Omental fat pad (tissue), 4 donors: ENCODE data around the gene PLA2G4D. TPM values are rescaled to one million over a fixed set of nuclear protein-coding genes. Genes with fewer than 3 reads are reported as not detected.

ENCODE experiments used
- ATAC-seq: fragments of 150-250 bp; one replicate; pipeline ENCODE4 v1.9.1; 2016; ENCODE audit warnings: mild to moderate bottlenecking, moderate library complexity; ENCODE audit not compliant: low FRiP score
- DNase-seq: peaks from one replicate; pipeline ENCODE4 v3.0.0-alpha.2; 2019; ENCODE audit warnings: low spot score
- CTCF ChIP-seq, 3 donors: fragments of 450-650 bp; IDR thresholded peaks; one replicate each; pipeline ENCODE4 v1.5.1; 2016 to 2017; ENCODE audit warnings: antibody characterized with exemption in 3 of 3, mild to moderate bottlenecking in 3 of 3, moderate library complexity in 2 of 3
- total RNA-seq, 4 donors: library from RNA; depleted of rRNA; stranded (reverse); fragments of >200 nt; gene quantifications; one replicate each; pipeline ENCODE4 v1.1.0, GENCODE V29; 2016

PLA2G4D gene
- total RNA-seq, 4 donors from 2014 or later: 0.09 TPM; not detected in 3

- ATAC-seq: no peak
Measured at GRCh38 chr15:42027521-42027920, 66.8 kb downstream of the PLA2G4D start.

GRCh38 chr15:42024303-42024702, 70.1 kb downstream of the PLA2G4D start:
- no peak for ATAC-seq
- no peak for TF ChIP-seq CTCF (IDR thresholded peaks at IDR 0.05)
- DNase-seq: no peak

More at GRCh38 chr15:42027521-42027920, 66.8 kb downstream of the PLA2G4D start:
- TF ChIP-seq CTCF (IDR thresholded peaks at IDR 0.05): no peak
- DNase-seq: no peak

- DNase-seq (no peak), ATAC-seq (no peak)
- no peak for TF ChIP-seq CTCF (IDR thresholded peaks at IDR 0.05)
Measured at GRCh38 chr15:42021593-42021992, 72.8 kb downstream of the PLA2G4D start.

GRCh38 chr15:42020713-42021273, 73.6 kb downstream of the PLA2G4D start, which contains the start of gene PLA2G4E:
PLA2G4E (minus strand) TSS chr15:42021042; CDS start chr15:42021030, 12 bp downstream.
- ATAC-seq: no peak
- no peak for DNase-seq

GRCh38 chr15:42018306-42019224, 75.8 kb downstream of the PLA2G4D start:
- ATAC-seq: no peak
- TF ChIP-seq CTCF (IDR thresholded peaks at IDR 0.05): no peak
- no peak for DNase-seq

More at GRCh38 chr15:42020713-42021273, 73.6 kb downstream of the PLA2G4D start, which contains the start of gene PLA2G4E:
- no peak for TF ChIP-seq CTCF (IDR thresholded peaks at IDR 0.05)

Other genes starting within 250 kb of the PLA2G4D start
- gene SPTBN5, start 200.5 kb downstream of the PLA2G4D start, total RNA-seq: 1 to 10 TPM in 3 of 4 donors, under 1 TPM in 1; 0.19 to 3.8 (median 1.8) TPM
- 10 to 100 TPM; 30.5 to 88.6 (median 37.8) TPM for gene EHD4, start 122.0 kb downstream of the PLA2G4D start, total RNA-seq
- under 1 TPM in 1 of 4 donors, not detected in 3; 0.12 TPM for gene PLA2G4E, start 73.5 kb downstream of the PLA2G4D start, total RNA-seq
- gene PLA2G4F, start 62.1 kb upstream of the PLA2G4D start, total RNA-seq: not detected
- 100 to 1,000 TPM in 1 of 4 donors, 10 to 100 TPM in 3; 61.0 to 134 (median 73.8) TPM for gene VPS39, start 113.7 kb upstream of the PLA2G4D start, total RNA-seq
- 10 to 100 TPM; 13.6 to 53.0 (median 20.2) TPM for gene GANC, start 178.6 kb upstream of the PLA2G4D start, total RNA-seq
- gene TMEM87A, start 178.9 kb upstream of the PLA2G4D start, total RNA-seq: 10 to 100 TPM; 43.3 to 75.7 (median 46.9) TPM